NCI-H446 treated with DMSO at 0.1 percent for 48 hours (cell line): Measurements from ENCODE around the gene PIK3R1.
A peak's percentile ranks its signal among the peaks of the same experiment; 100 is the strongest.

Source experiments
- DNase-seq: peaks from one replicate; lab custom pipeline; 2025; lab: John Stamatoyannopoulos, UW

PIK3R1 gene

GRCh38 chr5:68251804-68252522, 36.4 kb downstream of the PIK3R1 start:
- DNase-seq, result peak; percentile 20

- peak; percentile 55 for DNase-seq
These were observed 37.4 kb downstream of the PIK3R1 start for GRCh38 chr5:68252673-68253623.

- DNase-seq, result no peak
These were observed 38.3 kb downstream of the PIK3R1 start for GRCh38 chr5:68253624-68254585.

GRCh38 chr5:68254810-68255209, 39.3 kb downstream of the PIK3R1 start:
- no peak for DNase-seq

- no peak for DNase-seq
These were observed 40.0 kb downstream of the PIK3R1 start for GRCh38 chr5:68255305-68256120.

GRCh38 chr5:68257210-68257609, 41.7 kb downstream of the PIK3R1 start:
- no peak for DNase-seq

GRCh38 chr5:68258531-68258930, 43.0 kb downstream of the PIK3R1 start:
- peak; percentile 80 for DNase-seq

GRCh38 chr5:68259700-68260099, 44.1 kb downstream of the PIK3R1 start:
- no peak for DNase-seq

- no peak for DNase-seq
These were observed 44.9 kb downstream of the PIK3R1 start for GRCh38 chr5:68260467-68260866.

- peak; percentile 81 for DNase-seq
These were observed 45.6 kb downstream of the PIK3R1 start for GRCh38 chr5:68261169-68261568.

GRCh38 chr5:68261569-68262065, 46.1 kb downstream of the PIK3R1 start:
- peak; percentile 87 for DNase-seq

- DNase-seq, result no peak
These were observed 48.7 kb downstream of the PIK3R1 start for GRCh38 chr5:68264024-68264956.

- DNase-seq, result no peak
These were observed 49.8 kb downstream of the PIK3R1 start for GRCh38 chr5:68265347-68265746.

- DNase-seq, result no peak
These were observed 50.4 kb downstream of the PIK3R1 start for GRCh38 chr5:68265822-68266395.

- DNase-seq, result no peak
These were observed 50.9 kb downstream of the PIK3R1 start for GRCh38 chr5:68266457-68266856.

- DNase-seq, result no peak
These were observed 51.5 kb downstream of the PIK3R1 start for GRCh38 chr5:68267066-68267465.

GRCh38 chr5:68268101-68268851, 52.7 kb downstream of the PIK3R1 start:
- DNase-seq, result no peak

GRCh38 chr5:68268852-68269130, 53.2 kb downstream of the PIK3R1 start:
- no peak for DNase-seq

GRCh38 chr5:68269820-68270219, 54.3 kb downstream of the PIK3R1 start:
- no peak for DNase-seq
